Measurements from ENCODE around the gene CRADD. TPM values are rescaled to one million over a fixed set of nuclear protein-coding genes. Genes with fewer than 3 reads are reported as not detected.

The CRADD gene
- total and polyA plus RNA-seq, 2 of the 4 experiments (the other 2 are of a cell fraction), result 11.1 to 14.0 TPM

- ChIA-PET POLR2A (ENCODE audit: unreplicated experiment) (no interaction called here), CTCF (interaction anchor here (0.6 kb wide), 2 partner anchors 10 to 70 kb away, joined by 5 to 9 read pairs; no protein-coding TSS in a partner anchor)
- Histone ChIP-seq H4K8ac (ENCODE audit: low read depth in 2 of 2, low read length in 2 of 2) (peak overlapping the region; percentile 27 to 30; a peak in 3 of 4 replicates), H3K27me3 (ENCODE audit: control insufficient read depth, insufficient read depth, low read length) (no peaks in the 10 kb centered on the region), H3K14ac (replicated peaks; ENCODE audit: low read depth, low read length) (peak overlapping the region; percentile 27), H2BK20ac (ENCODE audit: low read depth, low read length) (peak overlapping the region; percentile 53; the same call in 1 of the 2 replicates), H4K91ac (ENCODE audit: insufficient read depth, low read depth, low read length) (peak overlapping the region; percentile 30; the same call in 1 of the 2 replicates), H3K9me3 (ENCODE audit: control insufficient read depth, insufficient read depth, low read length) (no peaks in the 10 kb centered on the region), H3K4me2 (ENCODE audit: low read depth, low read length) (peak overlapping the region; percentile 51; the same call in 1 of the 2 replicates), H3K79me1 (ENCODE audit: low read depth in 1 of 2, low read length in 2 of 2) (peaks cover 0 to 4% of the 10 kb centered on the region in 2 experiments; a peak in 1 of 4 replicates), H3K4me3 (ENCODE audit: insufficient read depth, low read depth, low read length) (no peak overlapping the region), H2BK15ac (ENCODE audit: low read depth, low read length) (peak overlapping the region; percentile 43; the same call in 1 of the 3 replicates), H2AK5ac (ENCODE audit: low read depth, low read length) (no peak overlapping the region; the same call in 1 of the 2 replicates), H3K4me1 (ENCODE audit: control insufficient read depth, insufficient read depth, low read length) (peaks cover 14% of the 10 kb centered on the region), H3K4ac (ENCODE audit: low read depth, low read length) (peak overlapping the region; percentile 6; the same call in 1 of the 2 replicates), H3K23ac (ENCODE audit: low read depth, low read length) (peak overlapping the region; percentile 14; the same call in 1 of the 2 replicates), H3K9ac (ENCODE audit: low read depth, low read length) (peak overlapping the region; percentile 25; the same call in 1 of the 2 replicates), H3K9me1 (ENCODE audit: insufficient read depth, low read length) (peaks cover under 1% of the 10 kb centered on the region; the same call in 1 of the 2 replicates), H3K18ac (ENCODE audit: low read depth, low read length) (peak overlapping the region; percentile 36; the same call in 1 of the 2 replicates), H3K27ac (ENCODE audit: insufficient read depth, low read length) (no peak overlapping the region), H2AFZ (replicated peaks; ENCODE audit: low read length, poor library complexity) (no peak overlapping the region), H2BK120ac (ENCODE audit: low read depth, low read length) (peak overlapping the region; percentile 56), H2AK9ac (replicated peaks; ENCODE audit: low read depth, low read length, poor library complexity) (no peak overlapping the region), H4K5ac (ENCODE audit: low read depth, low read length) (peak overlapping the region; percentile 30; the same call in 1 of the 2 replicates), H2BK5ac (ENCODE audit: low read depth, low read length, poor library complexity, severe bottlenecking) (peak overlapping the region; percentile 18), H3K36me3 (ENCODE audit: control insufficient read depth, insufficient read depth, low read length) (no peaks in the 10 kb centered on the region), H4K20me1 (ENCODE audit: insufficient read depth, low read length) (no peaks in the 10 kb centered on the region), H3K56ac (ENCODE audit: extremely low read depth, insufficient read depth, low read length) (no peak overlapping the region)
- intact Hi-C loops (cut with micrococcal nuclease), result no loop called here
- no TSS peak for BruUV-seq (replicated peaks)
- ATAC-seq (ENCODE audit: low read depth) (no peak; the same call in 1 of the 2 replicates), DNase-seq (no peak)
- in situ Hi-C loops (cut with MboI; ENCODE audit: low sequenced_read_pairs), result no loop called here
- TF ChIP-seq CEBPB (IDR thresholded peaks at IDR 0.05; ENCODE audit: low read depth, low read length) (no peak), BHLHE40 (IDR thresholded peaks at IDR 0.05; ENCODE audit: low read depth, low read length) (no peak), RCOR1 (IDR thresholded peaks at IDR 0.05; ENCODE audit: insufficient replicate concordance, low read length) (no peak), FOS (IDR thresholded peaks at IDR 0.05; ENCODE audit: low read depth, low read length) (no peak), RFX5 (IDR thresholded peaks at IDR 0.05; ENCODE audit: low read depth, low read length) (no peak), NFE2L2 (IDR thresholded peaks at IDR 0.05; ENCODE audit: low read depth, low read length) (no peak), MXI1 (IDR thresholded peaks at IDR 0.05; ENCODE audit: borderline replicate concordance, low read depth, low read length) (no peak), SMC3 (IDR thresholded peaks at IDR 0.05; ENCODE audit: low read depth, low read length) (no peak)
- TF ChIP-seq, protein P1, sequence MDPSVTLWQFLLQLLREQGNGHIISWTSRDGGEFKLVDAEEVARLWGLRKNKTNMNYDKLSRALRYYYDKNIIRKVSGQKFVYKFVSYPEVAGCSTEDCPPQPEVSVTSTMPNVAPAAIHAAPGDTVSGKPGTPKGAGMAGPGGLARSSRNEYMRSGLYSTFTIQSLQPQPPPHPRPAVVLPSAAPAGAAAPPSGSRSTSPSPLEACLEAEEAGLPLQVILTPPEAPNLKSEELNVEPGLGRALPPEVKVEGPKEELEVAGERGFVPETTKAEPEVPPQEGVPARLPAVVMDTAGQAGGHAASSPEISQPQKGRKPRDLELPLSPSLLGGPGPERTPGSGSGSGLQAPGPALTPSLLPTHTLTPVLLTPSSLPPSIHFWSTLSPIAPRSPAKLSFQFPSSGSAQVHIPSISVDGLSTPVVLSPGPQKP (IDR thresholded peaks at IDR 0.05; ENCODE audit: borderline replicate concordance, low read depth, low read length), result no peak
- dilution Hi-C loops (cut with HindIII; ENCODE audit: low sequenced_read_pairs, unreplicated experiment), result no loop called here
- WGBS, 2 experiments (ENCODE audit: extremely low coverage in 2 of 2, insufficient read length in 1 of 2), result 44% methylated on average over 2 of the region's 8 CpGs; no CpG with 5 or more reads in 1 of the 2 experiments
Observed at GRCh38 chr12:93823616-93824391, 146.6 kb downstream of the CRADD start.

All from IMR-90 (cell line).